Measurements from ENCODE around the gene ATP11C.
"Not testable (repeated sequence)": the region's sequence is repeated elsewhere in the genome, so short reads cannot be mapped to it uniquely, and the experiment has no call there.

ATP11C gene

GRCh38 chrX:139708067-139708466 is 224.8 kb downstream of the ATP11C start, which contains the start of gene MCF2:
MCF2 (minus strand) TSS chrX:139708167; CDS start chrX:139651744, 56,423 bp downstream.
- no peak for DNase-seq

GRCh38 chrX:139702658-139703057 is 230.2 kb downstream of the ATP11C start:
- no peak for DNase-seq

GRCh38 chrX:139692908-139693307 is 239.9 kb downstream of the ATP11C start:
- DNase-seq = no peak

DNA sequence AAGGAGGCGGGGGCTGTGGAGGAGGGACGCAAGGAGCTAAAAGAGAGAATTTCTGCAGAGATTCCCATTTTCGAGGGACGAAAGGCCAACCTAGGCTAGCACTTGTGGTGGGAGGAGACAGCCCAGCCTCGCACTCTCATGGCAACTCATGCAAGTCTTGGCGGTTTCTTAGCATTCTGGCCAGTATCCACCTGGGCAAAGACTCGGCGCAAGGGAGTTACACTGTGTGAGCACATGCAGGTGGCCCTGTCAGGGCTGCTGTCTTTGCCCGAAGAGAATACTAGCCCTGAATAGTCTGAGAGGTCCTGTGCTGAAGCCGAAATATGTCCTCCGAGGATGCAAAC is 240.4 kb downstream of the ATP11C start:
- no peak for DNase-seq

GRCh38 chrX:139691843-139692505 is 240.9 kb downstream of the ATP11C start:
- no peak for DNase-seq

- no peak for DNase-seq
These were observed 241.4 kb downstream of the ATP11C start for GRCh38 chrX:139691493-139691842.

DNA sequence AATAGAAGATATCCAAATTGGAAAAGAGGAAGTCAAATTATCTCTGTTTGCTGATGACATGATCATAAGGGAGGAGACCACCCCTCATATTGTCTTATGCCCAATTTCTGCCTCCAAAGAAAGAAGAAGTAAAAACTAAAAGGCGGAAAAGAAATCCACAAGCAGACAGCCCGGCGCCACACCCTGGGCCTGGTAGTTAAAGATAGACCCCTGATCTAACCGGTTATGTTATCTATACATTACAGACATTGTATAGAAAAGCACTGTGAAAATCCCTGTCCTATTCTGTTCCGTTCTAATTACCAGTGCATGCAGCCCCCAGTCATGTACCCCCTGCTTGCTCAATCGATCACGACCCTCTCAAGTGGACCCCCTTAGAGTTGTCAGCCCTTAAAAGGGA is 247.7 kb downstream of the ATP11C start:
- DNase-seq = not testable (repeated sequence)

- no peak for DNase-seq
These were observed 252.5 kb downstream of the ATP11C start for GRCh38 chrX:139680356-139680755.
